ENCODE results near the gene TMEM37. TPM values are rescaled to one million over a fixed set of nuclear protein-coding genes. Genes with fewer than 3 reads are reported as not detected.

The TMEM37 gene
- total RNA-seq, 2 donors from 2014 or later: 2.9 to 8.0 TPM

DNA sequence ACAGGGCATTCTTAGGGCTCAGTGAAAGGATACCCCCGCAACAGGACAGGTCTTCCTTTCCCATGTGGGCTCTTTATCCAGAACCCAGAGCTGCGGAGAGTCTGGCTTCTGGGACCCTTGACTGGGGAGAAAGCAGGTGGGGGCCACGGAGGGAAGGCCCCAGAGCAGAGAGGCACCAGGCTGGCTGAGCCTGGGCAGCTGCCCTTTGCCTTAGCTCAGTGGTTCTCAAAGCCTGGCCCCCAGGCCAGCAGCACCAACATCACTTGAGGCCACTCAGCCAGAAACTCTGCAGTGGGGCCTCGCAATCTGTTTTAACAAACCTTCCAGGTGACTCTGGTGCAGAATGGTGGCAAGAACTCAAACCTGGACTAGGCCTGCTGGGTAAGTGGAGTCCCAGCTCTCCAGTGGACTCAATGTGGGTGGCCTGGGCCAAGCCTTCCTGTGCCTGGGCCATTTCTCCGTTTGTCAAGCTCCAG lies 1.6 kb upstream of the TMEM37 start:
- intact Hi-C loops (cut with DNase I): no loop called here
- no peak for DNase-seq (ENCODE audit: low spot score)

DNA sequence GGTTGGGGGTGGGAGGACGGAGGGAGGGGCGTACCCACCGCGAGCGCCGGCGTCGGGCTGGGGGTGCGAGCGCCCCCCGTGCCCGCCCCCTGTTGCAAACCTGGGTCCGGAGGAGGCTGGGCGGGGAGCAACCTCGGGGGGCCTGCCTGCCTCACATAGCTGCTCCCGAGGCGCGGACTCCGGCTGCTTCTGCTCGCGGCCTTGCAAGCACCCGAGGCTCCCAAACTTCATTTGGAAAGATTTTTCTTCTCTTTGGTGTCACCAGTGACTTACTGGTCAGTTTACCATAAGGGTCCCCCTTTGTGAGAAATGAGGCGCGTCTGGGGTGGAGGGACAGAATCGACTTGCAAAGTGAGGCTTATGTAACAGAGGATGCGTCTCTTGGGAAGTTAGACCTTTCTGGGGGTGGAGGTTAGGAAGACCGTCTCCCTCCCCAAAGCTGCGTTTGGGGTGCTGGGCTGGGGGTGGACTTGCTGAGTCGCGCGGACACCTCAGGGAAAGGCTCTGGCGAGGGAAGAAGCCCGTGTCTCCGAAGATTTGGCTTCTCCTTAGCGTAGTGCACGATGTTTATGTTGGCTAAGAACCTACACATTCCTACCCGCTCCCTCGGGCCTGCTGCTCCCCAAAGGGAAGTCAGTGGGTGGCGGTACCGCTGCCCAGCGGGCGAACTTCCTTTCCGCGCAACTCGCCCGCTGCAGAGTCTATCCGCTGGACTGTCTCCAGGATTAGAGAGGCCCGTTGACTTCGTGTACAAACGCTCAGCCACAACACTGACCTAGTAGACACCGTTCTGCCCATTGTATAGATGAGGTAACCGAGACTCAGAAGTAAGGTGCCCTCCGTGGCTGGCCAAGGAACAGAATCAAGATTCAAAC lies 559 bp downstream of the TMEM37 start:
- no peak for DNase-seq (ENCODE audit: low spot score)
- intact Hi-C loops (cut with DNase I): no loop called here

DNA sequence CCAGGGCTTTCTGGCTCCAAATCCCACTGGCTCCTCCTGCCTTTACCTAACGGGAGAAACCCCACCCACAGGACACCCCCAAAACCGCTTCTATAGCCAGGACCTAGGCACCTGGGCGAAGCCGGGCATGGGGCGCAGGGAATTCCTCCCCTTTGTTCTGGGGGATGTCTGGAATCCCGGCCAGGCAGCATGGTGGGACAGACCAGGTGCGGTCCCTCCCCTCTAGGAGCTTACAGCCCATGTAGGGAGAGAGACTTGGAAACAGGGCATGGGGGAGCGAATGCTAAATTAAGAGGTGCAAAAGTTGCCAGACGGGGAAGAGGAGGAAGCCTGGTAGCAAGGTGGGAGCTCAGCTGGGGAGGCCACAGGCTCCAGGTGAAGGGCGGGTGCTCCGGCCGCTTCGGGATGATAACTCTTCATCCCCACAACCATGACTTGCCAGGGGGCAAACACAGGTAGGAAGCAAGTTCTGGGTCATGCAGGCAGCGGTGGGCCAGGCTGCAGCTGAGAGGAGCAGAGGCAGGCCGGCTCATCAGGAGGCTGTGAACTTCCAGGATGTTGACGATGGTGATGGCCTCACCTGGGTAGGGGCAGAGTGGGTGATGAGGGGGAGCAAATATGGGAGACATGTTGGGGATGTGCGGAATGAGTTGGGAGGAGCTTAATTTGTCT lies 1.3 kb downstream of the TMEM37 start:
- DNase-seq (ENCODE audit: low spot score): no peak
- intact Hi-C loops (cut with DNase I): no loop called here

DNA sequence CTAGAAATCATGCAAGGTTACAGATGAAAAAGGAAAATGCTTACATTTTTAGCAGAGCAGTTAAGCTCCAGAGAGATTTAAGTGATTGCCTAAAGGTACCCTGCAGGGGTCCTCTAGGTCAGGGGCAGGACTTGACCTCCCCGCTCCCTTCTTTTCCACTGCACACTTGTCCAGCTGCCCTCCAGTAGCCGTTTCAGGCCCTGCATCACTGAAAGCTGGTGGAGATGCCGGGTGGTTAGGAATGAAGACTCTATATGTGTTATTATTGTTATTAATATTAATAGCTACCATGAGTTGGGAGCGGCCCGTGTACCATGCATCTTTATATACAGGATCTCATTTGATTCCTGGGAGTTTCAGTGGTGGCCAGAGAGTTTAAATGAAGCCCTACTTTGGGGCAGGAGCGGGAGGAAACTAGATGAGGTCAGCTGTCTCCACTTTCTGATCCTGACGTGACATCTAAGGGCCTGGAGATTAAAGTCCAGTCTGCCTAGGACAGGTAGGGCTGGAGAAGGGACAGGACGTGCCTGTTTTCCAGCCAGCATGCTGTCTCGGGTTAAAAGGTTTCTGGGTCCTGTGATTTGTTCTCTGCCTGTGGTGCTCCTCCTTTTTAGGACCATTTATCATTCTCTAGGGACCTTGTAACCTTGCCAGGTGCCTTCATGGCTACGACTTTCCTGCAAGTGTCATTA lies 2.1 kb downstream of the TMEM37 start:
- no peak for DNase-seq (ENCODE audit: low spot score)
- intact Hi-C loops (cut with DNase I): no loop called here

DNA sequence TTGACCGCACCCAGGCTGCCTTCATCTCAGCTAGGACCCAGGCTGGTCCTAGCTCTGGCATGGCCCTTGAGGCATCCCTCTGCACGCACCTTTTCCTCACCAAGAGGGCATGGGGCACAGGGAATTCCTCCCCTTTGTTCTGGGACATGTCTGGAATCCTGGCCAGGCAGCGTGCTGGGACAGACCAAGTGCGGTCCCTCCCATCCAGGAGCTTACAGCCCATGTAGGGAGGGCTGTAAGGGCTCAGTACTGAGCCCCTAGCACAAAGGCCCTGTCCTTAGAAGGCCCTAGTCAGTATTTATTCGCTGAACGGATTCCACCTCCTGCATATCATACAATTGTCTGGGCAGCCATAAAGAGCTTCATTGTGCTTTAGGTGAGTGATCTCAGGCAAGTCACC lies 3.0 kb downstream of the TMEM37 start:
- intact Hi-C loops (cut with DNase I): no loop called here
- DNase-seq (ENCODE audit: low spot score): no peak

DNA sequence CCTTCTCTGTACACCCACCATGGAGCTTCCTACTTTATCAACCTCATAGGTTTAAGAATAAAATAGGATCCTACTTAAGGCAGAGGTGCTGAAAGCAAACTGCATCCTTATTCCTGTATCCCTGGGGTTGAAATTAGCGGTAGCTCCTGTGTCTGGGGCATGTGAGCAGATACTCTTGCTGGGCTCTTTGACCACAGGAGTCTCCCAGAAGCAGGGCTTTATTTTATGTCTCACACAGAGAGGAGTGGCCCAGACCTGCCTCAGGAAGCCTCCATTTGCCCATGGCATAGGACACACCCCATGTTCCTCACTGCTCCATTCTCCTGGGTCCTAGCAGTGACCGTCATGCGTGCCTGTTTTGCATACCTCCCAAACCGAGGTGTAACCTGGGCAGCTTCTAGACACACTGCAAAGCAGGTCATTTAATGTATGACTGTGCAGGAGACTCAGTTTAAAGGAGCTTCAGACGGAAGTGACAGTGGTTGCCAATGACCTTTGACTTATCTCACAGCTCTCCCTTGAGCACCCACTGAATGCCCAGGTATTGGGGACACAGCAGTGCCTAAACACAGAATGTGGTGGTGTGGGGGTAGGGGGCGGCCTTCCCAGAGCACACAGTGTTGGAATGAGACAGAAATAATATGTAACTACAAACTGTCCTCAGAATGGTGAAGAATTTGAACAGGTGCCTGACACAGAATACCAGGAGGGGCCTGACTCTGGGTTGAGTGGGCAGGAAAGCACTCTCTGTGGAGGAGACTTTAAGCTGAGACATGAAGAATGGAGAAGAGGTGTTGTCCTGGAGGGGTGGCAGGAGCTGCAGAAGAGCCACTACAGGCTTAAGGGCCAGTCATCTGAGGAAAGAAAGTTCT lies 3.7 kb downstream of the TMEM37 start:
- DNase-seq (ENCODE audit: low spot score): no peak
- intact Hi-C loops (cut with DNase I): no loop called here

DNA sequence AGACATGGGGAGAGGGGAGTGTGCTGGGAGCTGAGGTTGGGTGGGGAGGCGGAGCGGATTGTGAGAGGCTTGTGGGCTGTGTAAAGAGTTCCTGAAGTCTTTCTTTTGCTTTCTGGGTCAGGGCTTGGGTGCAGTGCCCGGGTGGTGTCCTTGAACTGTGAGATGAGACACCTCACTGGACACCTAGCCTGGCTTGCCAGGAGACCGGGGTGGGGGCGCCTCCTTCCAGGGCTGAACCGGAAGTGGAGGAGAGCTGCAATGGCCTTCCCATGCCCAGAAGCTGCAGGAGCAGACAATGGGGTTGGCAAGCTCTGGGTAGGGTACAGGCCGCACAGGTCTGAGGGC lies 4.3 kb downstream of the TMEM37 start:
- intact Hi-C loops (cut with DNase I): no loop called here
- DNase-seq (ENCODE audit: low spot score): no peak

DNA sequence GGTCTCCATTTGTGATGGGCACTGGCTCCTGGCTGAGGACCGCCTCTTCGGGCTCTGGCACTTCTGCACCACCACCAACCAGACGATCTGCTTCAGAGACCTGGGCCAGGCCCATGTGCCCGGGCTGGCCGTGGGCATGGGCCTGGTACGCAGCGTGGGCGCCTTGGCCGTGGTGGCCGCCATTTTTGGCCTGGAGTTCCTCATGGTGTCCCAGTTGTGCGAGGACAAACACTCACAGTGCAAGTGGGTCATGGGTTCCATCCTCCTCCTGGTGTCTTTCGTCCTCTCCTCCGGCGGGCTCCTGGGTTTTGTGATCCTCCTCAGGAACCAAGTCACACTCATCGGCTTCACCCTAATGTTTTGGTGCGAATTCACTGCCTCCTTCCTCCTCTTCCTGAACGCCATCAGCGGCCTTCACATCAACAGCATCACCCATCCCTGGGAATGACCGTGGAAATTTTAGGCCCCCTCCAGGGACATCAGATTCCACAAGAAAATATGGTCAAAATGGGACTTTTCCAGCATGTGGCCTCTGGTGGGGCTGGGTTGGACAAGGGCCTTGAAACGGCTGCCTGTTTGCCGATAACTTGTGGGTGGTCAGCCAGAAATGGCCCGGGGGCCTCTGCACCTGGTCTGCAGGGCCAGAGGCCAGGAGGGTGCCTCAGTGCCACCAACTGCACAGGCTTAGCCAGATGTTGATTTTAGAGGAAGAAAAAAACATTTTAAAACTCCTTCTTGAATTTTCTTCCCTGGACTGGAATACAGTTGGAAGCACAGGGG lies 5.5 kb downstream of the TMEM37 start:
- no peak for DNase-seq (ENCODE audit: low spot score)
- intact Hi-C loops (cut with DNase I): no loop called here

DNA sequence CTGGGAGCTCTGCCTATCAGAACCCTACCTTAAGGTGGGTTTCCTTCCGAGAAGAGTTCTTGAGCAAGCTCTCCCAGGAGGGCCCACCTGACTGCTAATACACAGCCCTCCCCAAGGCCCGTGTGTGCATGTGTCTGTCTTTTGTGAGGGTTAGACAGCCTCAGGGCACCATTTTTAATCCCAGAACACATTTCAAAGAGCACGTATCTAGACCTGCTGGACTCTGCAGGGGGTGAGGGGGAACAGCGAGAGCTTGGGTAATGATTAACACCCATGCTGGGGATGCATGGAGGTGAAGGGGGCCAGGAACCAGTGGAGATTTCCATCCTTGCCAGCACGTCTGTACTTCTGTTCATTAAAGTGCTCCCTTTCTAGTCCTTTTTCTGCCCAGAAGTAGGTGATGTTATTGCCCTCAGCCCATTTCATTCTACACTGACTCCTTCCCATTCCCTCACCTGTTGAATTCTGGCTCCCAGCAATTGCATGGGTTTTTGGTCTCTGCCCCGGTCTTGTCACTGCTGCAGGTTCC lies 6.5 kb downstream of the TMEM37 start:
- DNase-seq (ENCODE audit: low spot score): no peak
- intact Hi-C loops (cut with DNase I): loop anchor here in 1 of 2 donors (1.0 kb wide), 1 partner anchor 34 kb away; no protein-coding TSS in a partner anchor

DNA sequence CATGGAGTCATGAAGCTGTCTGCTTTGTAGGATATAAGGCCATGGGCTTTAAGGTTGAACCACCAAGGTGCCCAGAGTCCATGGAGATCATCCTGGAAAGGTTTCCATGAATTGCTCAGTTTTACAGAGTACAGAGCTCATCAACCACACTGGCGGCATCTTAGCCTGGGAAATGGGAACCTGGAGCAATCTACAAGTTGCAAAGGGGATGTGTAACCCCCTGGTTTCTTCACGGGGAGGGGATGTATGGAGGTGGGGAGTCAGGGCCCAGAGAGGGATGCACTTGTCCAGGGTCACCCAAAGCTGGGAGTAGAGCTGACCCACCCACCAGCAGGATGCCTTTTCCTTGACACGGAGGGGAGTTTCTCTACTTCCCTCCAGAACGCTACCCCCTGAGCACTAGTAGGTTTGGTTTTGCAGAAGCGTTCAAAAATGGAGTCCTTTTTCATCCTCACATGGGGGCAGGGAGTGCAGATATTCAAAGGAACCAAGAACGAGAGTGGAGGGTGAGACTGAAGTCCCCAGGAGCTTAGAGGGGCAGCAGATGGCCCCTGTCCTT lies 7.2 kb downstream of the TMEM37 start:
- intact Hi-C loops (cut with DNase I): loop anchor here in 1 of 2 donors (1.0 kb wide), 1 partner anchor 35 kb away; no protein-coding TSS in a partner anchor

DNA sequence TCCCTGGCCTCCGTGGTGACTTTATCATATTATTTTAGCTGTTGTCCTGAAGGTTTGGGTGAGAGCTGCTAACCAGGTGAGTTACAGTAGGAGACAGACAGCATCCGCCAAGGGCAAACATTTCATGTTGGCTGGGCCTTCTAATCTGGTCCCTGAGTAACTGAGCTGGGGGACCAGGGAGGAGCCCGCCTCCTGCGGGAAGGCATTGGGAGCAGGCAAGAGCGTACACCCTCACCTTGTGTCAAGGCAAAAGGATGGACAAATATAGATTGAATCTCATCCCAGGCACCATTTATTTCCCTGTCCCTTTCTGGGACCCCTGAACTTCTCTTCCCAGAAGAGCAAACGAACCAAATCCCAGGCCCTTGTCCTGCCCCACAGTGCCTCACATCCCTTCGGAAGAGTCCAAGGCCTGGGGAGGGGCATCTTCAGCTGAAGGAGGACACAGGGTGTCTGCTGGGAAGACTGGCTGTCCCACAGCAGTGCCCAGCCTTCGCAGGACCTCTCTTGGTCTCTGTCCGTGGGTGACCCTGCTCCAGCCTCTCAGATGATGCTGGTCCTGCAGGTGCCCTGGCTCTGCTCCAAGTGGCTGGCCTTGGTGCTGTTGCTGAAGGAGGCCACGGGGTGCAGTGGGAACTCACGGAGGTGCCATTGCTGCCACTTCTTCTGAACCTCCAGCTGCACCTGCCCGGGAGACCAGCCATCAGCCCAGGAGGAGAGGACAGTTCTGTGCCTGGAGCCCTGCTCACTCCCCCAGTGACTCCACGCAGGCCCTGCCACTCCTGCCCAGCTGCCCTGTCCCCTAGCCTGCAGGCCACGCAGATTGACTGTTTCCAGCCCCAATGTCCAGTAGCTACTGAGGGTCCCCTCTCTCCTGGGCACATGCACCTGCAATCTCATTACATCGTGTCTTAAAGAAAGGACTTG lies 8.2 kb downstream of the TMEM37 start:
- no peak for DNase-seq (ENCODE audit: low spot score)
- intact Hi-C loops (cut with DNase I): no loop called here

More for the DNA sequence above, 7.2 kb downstream of the TMEM37 start:
- no peak for DNase-seq (ENCODE audit: low spot score)

DNA sequence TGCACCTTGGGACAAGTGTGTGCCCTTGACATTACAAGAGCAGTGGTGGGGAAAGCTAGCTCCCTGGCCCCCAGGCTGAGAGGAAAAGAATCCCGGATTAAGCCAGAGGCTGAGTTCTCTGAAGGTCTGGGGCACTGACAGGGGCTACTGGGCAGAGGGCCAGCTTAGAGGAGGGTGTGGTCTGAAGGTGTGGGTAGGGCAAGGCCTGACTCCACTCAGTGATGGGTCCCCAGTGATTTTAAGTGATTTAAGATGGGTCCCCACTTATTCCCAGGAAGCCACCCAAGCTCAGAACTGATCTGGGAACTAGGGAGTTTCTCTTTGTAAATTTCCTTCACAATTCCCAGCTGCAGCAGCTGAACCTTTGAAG lies 8.8 kb downstream of the TMEM37 start:
- DNase-seq (ENCODE audit: low spot score): no peak
- intact Hi-C loops (cut with DNase I): no loop called here

DNA sequence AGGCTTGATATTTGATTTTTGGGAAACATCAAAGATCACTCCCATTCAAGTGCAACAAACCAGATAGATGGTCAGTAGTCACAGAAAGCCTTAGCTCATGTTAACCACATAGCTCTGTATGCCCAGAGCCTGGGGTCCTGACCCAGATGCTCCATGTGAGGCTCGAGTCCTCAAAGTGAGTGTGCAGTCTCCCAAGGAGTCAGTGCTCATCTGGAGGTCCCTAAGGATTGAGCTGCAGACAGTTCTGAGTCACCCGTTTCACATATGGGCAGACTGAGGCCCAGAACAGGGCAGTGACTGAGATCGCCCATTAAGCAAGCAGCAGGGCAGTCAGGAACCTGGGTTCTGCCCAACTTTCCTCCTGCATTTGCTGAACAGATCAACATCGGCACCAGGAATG lies 9.2 kb downstream of the TMEM37 start:
- intact Hi-C loops (cut with DNase I): no loop called here
- no peak for DNase-seq (ENCODE audit: low spot score)

DNA sequence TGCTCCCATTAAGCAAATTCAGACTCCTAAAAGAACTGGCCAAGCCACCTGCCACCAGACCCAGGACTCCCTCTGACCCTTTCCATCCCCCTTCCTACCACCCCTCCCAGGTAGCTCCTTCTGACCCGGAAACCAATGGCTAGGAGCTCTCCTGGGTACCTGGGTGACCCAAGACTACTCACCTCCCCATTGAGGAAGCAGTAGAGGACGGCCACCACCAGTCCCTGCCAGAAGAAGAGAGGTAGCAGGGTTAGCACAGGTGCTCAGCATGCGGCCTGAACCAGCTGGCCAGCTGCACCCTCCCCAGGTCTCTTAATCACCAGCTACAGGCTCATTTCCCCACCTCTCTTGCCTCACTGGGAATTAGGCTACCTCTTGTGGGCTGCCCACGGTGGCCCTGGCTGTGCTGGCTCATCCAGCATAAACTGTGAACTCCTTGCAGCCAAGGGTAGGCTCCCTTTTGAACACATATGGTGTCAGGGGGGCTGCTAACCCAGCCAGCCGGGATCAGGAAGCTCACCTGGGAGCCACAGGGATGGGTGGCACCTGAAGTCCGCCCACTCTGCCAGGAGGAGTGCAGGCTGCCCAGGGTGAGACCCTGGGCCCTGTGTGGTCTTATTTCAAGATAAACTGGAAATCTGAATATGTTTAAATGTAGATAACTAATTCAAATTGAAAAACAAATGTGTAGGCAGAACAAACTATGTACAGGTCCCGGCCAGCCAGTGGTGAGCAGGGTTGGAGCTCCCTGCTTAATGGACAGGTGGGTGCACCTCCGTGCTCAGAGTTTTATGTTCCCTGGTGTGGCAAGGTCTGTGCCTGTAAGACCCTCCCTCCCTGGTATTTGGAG lies 9.9 kb downstream of the TMEM37 start:
- intact Hi-C loops (cut with DNase I): no loop called here
- no peak for DNase-seq (ENCODE audit: low spot score)

DNA sequence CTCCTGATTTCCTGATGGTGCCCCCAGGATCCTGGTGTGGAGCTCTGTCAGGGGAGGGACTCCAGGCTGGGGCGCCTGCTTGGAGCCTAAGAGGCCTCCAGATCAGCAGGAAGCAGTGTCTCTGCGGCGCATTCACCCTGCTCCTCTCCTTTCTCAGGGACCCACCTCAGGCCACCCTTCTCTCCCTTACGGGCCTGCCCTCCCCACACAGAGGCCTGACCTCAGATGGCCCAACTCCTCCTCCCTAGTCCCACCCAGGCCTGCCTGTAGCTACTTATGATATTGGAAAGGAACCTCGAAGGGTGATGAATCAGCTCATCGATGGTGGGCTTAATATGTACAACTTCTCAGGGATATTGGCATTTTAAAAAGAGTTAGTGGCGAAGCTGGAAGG lies 10.6 kb downstream of the TMEM37 start:
- intact Hi-C loops (cut with DNase I): no loop called here
- DNase-seq (ENCODE audit: low spot score): no peak

DNA sequence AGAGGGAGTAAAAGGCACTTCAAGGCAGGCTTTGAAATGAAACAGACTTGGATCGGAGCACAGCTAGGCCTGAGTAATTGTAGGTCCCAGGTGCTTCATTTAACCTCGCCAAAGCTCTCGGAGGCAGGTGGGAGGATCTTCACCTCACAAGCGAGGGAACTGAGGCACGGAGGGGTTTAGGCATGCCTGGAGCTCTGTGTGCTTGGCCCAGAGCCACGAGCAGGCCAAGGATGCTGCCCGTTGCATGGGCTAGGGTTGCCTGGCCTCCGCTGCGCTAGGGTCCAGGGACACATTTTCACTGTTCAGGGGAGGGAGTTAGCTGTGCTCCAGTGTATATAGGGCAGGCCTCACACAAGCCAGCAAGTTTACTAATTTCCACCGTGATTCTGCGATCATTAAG lies 11.2 kb downstream of the TMEM37 start:
- intact Hi-C loops (cut with DNase I): no loop called here
- no peak for DNase-seq (ENCODE audit: low spot score)
